HepG2 (cell line): ENCODE results near the gene CFAP119. TPM values are rescaled to one million over a fixed set of nuclear protein-coding genes. Genes with fewer than 3 reads are reported as not detected.

Experiments used
- ATM ChIP-seq: fragments of 450-650 bp; IDR thresholded peaks from 2 replicates; pipeline ENCODE4 v1.7.1; 2017; ENCODE audit warnings: mild to moderate bottlenecking, borderline replicate concordance
- CEBPG ChIP-seq: IDR thresholded peaks from 2 replicates; pipeline ENCODE4 v1.6.1; 2016
- GRHL1 ChIP-seq: sonication (generic); formaldehyde crosslinking; conservative IDR thresholded peaks from 2 replicates; pipeline ENCODE4 v1.8.0; 2022; ENCODE audit warnings: missing genetic modification reagents
- MLXIP ChIP-seq: sonication (generic); formaldehyde crosslinking; IDR thresholded peaks from 2 replicates; pipeline ENCODE4 v1.9.0; 2021; ENCODE audit warnings: missing genetic modification reagents, borderline replicate concordance
- MXD1 ChIP-seq: sonication (generic); formaldehyde crosslinking; IDR thresholded peaks from 2 replicates; pipeline ENCODE4 v1.4.0; 2020; ENCODE audit warnings: mild to moderate bottlenecking, missing genetic modification reagents
- POLR2A ChIP-seq, 2 experiments: IDR thresholded peaks; 2 replicates each; pipeline ENCODE4 v1.6.1; 2011; ENCODE audit warnings: low read depth in 2 of 2, low read length in 2 of 2, mild to moderate bottlenecking in 1 of 2, moderate library complexity in 1 of 2; ENCODE audit not compliant: insufficient read depth in 1 of 2
- RAD51 ChIP-seq: fragments of 450-650 bp; IDR thresholded peaks from 2 replicates; pipeline ENCODE4 v1.6.1; 2016; ENCODE audit warnings: borderline replicate concordance
- SPEN ChIP-seq: sonication (generic); formaldehyde crosslinking; IDR thresholded peaks from 2 replicates; pipeline ENCODE4 v1.5.1; 2020; ENCODE audit warnings: low read depth, mild to moderate bottlenecking, missing genetic modification reagents
- ZBED4 ChIP-seq: sonication (generic); formaldehyde crosslinking; IDR thresholded peaks from 2 replicates; pipeline ENCODE4 v1.4.0; 2020; ENCODE audit warnings: missing genetic modification reagents, borderline replicate concordance
- ZGPAT ChIP-seq: IDR thresholded peaks from 2 replicates; pipeline ENCODE4 v1.6.1; 2016; ENCODE audit warnings: mild to moderate bottlenecking
- ZKSCAN8 ChIP-seq: IDR thresholded peaks from 2 replicates; pipeline ENCODE4 v1.6.1; 2016; ENCODE audit warnings: borderline replicate concordance, missing genetic modification reagents, missing compliant biosample characterization
- ZNF232 ChIP-seq: sonication (generic); formaldehyde crosslinking; IDR thresholded peaks from 2 replicates; pipeline ENCODE4 v1.4.0; 2020; ENCODE audit warnings: missing genetic modification reagents, borderline replicate concordance
- ZNF253 ChIP-seq: sonication (generic); formaldehyde crosslinking; IDR thresholded peaks from 2 replicates; pipeline ENCODE4 v1.8.0; 2022; ENCODE audit warnings: mild to moderate bottlenecking, missing genetic modification reagents, borderline replicate concordance
- ZNF280B ChIP-seq: sonication (generic); formaldehyde crosslinking; IDR thresholded peaks from 2 replicates; pipeline ENCODE4 v1.5.0; 2020; ENCODE audit warnings: missing genetic modification reagents, mild to moderate bottlenecking, borderline replicate concordance
- ZNF557 ChIP-seq: sonication (generic); formaldehyde crosslinking; IDR thresholded peaks from 2 replicates; pipeline ENCODE4 v1.4.0; 2020; ENCODE audit warnings: missing genetic modification reagents
- ZNF777 ChIP-seq: sonication (generic); formaldehyde crosslinking; IDR thresholded peaks from 2 replicates; pipeline ENCODE4 v1.4.0; 2020; ENCODE audit warnings: missing genetic modification reagents
- polyA plus RNA-seq, 8 experiments: library from polyadenylated mRNA; depleted of rRNA in 3 of 8; stranded (reverse) in 7 of 8; unstranded in 1 of 8; fragments of >200 nt; fragmentation: Illumina TruSeq in 4 of 8; extraction: Trizol in 4 of 8; gene quantifications; 2 replicates each; pipeline versions ENCODE4 v1.2.1 to v1.2.3, GENCODE V29; 2011 to 2016; ENCODE audit warnings: low read depth in 4 of 8, missing spikeins in 1 of 8, mixed read lengths in 1 of 8; ENCODE audit not compliant: insufficient read depth in 1 of 8
- total RNA-seq, 5 experiments: library from RNA; depleted of rRNA; stranded (reverse); fragments of >200 nt; fragmentation: Illumina TruSeq; extraction: Trizol; gene quantifications; 2 replicates each; pipeline ENCODE4 v1.2.3, GENCODE V29; 2016; ENCODE audit warnings: low read depth in 1 of 5

CFAP119 gene
- total and polyA plus RNA-seq, 2 of the 13 experiments (the other 11 are each of a cell fraction or from before 2014, with no cell fraction given), result 6.4 TPM

GRCh38 chr16:30775392-30776188 lies 13.7 kb upstream of the CFAP119 start (continued):
- no peak for TF ChIP-seq ATM
- TF ChIP-seq ZNF557 (CRISPR knock-in tag), result no peak; the same call in 1 of the 2 replicates
- peak; percentile 51; the same call in 1 of the 2 replicates for TF ChIP-seq MLXIP (CRISPR knock-in tag)
- peak; percentile 84 for TF ChIP-seq ZNF232 (CRISPR knock-in tag)
- TF ChIP-seq MXD1 (CRISPR knock-in tag), result peak; percentile 71; the same call in 1 of the 2 replicates
- TF ChIP-seq ZNF253 (CRISPR knock-in tag), result peak; percentile 79; the same call in 1 of the 2 replicates
- TF ChIP-seq ZKSCAN8 (CRISPR knock-in tag), result peak; percentile 61
- peak; percentile 83 to 86 for TF ChIP-seq POLR2A (IDR thresholded peaks at IDR 0.05; ENCODE audit: insufficient read depth in 1 of 2, low read depth in 2 of 2, low read length in 2 of 2)
- TF ChIP-seq SPEN (CRISPR knock-in tag), result peak; percentile 87
- TF ChIP-seq ZBED4 (CRISPR knock-in tag), result peak; percentile 71; the same call in 1 of the 2 replicates
- TF ChIP-seq RAD51, result no peak
- no peak; the same call in 1 of the 2 replicates for TF ChIP-seq ZNF280B
- TF ChIP-seq ZNF777 (CRISPR knock-in tag), result no peak; the same call in 1 of the 2 replicates
- peak; percentile 96 for TF ChIP-seq CEBPG (CRISPR knock-in tag)
- TF ChIP-seq ZGPAT, result peak; percentile 99
- TF ChIP-seq GRHL1 (CRISPR knock-in tag), result no peak
